NCI-H1417 (cell line): Measurements from ENCODE around the gene WDR83.
"Not testable (repeated sequence)": the region's sequence is repeated elsewhere in the genome, so short reads cannot be mapped to it uniquely, and the experiment has no call there.

Experiments
- DNase-seq, 3 experiments: peaks; one replicate each; lab custom pipeline; 2025; lab: John Stamatoyannopoulos, UW

The WDR83 gene

DNA sequence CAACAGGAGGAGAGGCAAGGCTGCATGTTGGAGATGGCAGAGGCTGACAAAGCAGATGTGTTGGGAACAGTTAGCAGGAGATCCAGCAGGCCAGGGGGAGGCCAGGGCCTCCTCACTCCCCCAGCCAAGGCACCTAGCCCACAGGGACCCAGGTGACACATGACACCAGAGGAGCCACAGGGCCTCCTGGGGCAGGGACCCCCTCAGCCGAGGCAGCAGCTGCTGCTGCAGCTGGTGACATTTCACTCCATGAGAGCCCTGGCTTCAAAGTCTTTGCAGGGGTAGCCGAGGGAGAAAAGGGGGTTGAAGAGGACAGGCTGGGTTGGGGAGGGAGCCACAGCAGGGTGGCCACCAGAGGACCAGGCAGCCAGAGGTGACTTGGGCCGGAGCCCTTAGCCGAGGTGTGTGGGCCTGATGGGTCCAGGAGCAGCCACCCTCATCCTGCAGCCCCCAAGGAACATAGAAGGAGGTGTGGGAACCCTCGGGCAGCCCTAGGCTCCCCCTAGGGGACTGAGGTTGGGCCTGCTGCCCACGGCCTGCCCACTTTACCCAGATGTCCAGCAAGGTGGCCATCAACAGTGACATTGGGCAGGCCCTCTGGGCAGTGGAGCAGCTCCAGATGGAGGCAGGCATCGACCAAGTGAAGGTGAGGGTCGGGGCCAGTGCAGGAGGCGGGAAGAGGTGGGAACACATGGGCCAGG lies 21.0 kb downstream of the WDR83 start, which contains the start of gene GNG14:
Gene GNG14, plus strand, starts transcription at position 503 of the 701 bp plus-strand sequence. Its CDS starts 51 bp downstream, at position 554.
- no peak for DNase-seq

DNA sequence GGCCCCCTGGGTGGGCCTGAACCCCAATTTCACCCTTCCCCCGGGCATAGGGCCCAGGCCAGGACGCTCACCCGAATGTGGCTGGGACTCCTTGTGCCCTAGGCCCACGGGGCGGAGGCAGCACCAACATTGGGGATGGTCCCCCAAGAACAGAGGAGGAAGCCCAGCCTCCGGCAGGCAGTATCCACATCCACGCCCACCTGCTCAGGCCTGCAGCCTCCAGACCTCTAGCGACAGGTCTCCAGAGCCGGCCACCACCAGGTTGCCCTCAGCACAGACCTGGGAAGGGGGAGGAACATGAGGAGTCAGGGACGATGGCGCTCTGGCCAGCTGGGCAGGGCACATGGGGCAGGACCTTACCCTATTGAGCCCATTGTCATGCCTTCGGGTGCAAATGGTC lies 22.4 kb downstream of the WDR83 start:
- no peak for DNase-seq

DNA sequence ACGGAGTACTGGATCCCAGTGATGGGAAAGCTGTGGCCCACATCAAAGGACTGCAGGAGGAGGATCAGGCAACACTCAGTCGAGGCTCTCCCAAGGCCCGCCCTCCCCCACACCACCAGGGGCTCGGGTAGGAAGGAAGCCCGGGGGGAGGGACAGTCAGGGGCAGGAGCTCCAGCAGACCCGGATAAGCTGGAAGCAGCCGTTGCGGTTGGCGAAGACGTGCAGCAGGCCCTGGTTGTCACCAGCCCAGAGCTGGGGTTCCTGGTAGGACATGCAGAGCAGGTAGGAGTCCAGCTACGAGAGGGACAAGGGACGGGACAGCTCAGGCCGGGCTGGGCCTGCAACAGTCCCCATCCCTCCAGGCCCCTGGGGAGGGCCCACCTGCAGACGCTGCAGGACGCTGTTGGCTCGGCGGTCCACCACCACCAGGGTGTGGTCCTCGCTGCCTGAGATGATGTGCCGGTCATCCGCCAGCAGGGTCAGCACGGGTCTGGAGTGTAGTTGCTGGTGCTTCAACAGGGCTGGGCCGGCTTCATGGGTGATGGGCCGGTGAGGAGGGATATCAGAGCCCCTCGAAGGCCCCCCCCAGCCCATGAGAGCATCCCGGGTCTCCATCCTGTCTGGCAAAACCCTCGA lies 23.1 kb downstream of the WDR83 start:
- no peak for DNase-seq

- no peak for DNase-seq
Measured at GRCh38 chr19:12692960-12693359, 26.4 kb downstream of the WDR83 start.

- no peak for DNase-seq
Measured at GRCh38 chr19:12694641-12695040, 28.0 kb downstream of the WDR83 start.

GRCh38 chr19:12695096-12695495 lies 28.5 kb downstream of the WDR83 start:
- DNase-seq = no peak

DNA sequence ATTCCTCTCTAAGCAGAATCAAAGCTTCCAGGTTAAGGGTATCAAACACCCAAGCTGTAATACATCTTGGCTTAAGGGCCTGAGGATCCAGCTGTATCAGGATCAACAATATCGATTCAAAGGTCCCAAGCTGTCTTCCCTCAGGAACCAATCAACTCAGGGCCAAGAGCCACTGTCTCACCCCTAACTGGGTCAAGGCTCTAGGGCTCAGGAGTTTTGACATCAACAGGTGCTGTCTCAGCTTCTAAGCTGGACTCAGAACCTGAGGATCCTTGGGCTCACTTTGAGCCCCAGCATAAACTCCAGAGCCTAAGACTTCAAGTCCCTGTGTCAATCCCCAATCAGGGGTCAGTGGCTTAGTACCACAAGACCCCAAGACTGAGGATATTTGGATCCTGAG lies 28.9 kb downstream of the WDR83 start:
- DNase-seq = no peak

- no peak for DNase-seq
Measured at GRCh38 chr19:12695997-12696365, 29.4 kb downstream of the WDR83 start.

DNA sequence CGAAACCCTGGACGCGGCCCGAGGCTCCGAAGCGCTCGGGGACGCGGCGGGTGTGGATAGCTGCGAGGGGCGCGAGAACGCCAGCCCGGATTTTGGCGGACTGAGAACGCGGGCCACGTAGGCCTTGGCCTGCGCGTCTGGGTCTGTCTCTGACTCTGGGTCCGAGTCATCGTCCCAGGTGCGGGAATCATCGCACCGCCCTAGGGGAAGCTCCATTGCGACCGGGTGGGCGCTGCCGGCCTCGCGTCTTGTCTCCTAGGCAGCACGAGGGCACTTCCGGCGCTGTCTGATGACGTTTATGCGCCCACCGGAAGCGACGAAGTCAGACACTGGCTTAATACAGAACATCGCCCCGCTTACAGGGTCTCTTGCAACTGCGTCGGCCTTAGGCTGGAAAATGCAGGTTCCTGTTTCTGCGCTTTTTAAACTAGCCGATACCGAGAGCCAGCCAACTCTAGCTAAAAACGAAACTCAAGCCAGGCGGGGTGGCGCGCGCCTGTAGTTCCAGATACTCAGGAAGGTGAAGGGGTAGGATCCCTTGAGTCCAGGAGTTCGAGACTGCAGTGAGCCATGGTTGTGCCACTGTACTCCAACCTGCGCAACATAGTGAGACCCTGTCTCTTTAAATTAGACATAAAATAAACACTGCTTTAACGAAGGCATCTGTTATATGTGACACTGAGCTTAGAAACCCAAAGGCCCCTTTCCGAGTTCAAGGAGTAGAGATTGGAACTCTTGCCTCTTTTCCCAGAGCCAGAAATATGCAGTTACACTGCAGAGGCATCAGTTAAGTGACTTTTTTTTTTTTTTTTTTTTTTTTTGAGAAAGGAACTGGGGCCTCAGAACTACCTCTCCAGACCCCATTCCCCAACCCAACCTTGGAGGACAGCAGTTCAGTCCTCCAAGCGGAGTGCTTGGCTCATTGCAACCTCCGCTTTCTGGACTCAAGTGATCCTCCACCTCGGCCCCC lies 30.0 kb downstream of the WDR83 start, which contains the start of gene FBXW9:
Gene FBXW9, minus strand, starts transcription at position 266 of the 970 bp plus-strand sequence. Its CDS starts 50 bp downstream, at position 216.
- DNase-seq = peak; percentile 93 to 98 (median 95)

GRCh38 chr19:12697425-12697824 lies 30.8 kb downstream of the WDR83 start:
- not testable (repeated sequence) for DNase-seq

DNA sequence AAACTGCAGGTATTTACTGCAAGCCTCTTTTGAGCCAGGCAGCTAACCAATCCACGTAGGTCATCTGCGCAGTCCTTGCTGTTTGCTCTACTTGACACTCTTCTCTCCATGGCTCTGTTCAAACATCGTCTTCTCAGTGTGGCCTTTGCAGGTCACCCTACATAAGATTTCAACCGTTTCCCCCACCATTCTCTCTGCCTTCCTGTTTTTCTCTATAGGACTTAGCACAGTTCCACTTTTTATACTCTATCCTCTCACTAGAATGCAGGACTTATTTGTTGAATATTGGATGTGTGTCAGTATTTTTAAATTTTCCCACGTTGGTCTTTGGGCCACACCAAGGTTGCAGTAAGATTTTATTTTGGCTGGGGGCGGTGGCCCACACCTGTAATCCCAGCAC lies 31.5 kb downstream of the WDR83 start:
- DNase-seq = no peak

- no peak for DNase-seq
Measured at GRCh38 chr19:12701596-12702282, 35.1 kb downstream of the WDR83 start.

DNA sequence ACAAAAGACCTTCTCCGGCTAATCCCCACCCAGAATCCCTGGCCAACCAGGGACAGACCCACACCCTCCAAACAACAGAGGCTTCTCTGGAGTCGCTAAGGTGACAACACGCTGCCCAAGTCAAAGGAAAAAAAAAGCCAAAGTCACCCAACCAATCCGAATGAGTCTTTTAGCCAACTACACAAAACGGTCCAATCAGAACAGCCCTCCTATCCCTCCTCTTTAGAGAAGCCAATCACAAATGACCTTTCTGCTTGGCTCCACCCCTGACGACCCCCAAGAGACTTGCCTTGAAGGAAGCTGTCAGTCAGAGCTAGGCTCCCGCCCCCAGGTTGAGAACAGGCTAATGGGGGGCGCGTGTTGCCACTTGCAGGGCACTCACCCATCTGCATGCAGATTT lies 36.4 kb downstream of the WDR83 start:
- peak; percentile 5 to 74 (median 37) for DNase-seq

DNA sequence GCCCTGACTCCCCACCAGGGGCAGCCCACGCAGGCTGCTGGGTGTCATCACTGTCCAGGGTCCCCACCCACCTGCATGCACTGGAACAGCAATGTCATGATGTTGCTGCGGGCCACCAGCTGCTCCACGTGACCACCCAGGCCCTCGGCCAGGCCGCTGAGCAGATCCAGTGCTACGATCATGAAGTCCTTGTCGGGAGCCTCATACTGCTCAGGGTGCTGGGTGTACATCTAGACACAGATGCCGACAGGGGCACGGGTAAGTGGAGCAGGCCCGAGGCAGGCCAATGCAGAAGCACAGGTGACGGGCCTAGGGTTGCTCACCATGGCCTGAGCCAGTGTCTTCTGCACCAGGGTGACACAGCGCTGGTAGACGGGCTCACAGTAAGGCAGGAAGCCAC lies 38.6 kb downstream of the WDR83 start:
- DNase-seq = no peak

GRCh38 chr19:12705654-12706331 lies 39.2 kb downstream of the WDR83 start:
- DNase-seq = no peak

- DNase-seq = no peak
Measured at GRCh38 chr19:12706332-12706718, 39.7 kb downstream of the WDR83 start.

DNA sequence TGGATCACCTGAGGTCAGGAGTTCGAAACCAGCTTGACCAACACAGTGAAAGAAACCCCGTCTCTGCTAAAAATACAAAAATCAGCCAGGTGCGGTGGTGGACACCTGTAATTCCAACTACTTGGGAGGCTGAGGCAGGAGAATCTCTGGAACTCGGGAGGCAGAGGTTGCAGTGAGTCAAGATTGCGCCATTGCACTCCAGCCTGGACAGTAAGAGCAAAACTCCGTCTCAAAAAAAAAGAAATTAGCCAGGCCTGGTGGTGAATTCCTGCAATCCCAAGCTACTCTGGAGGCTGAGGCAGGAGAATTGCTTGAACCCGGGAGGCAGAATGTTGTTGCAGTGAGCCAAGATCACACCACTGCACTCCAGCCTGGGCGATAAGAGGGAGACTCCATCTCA lies 42.0 kb downstream of the WDR83 start:
- no peak for DNase-seq

- no peak for DNase-seq
Measured at GRCh38 chr19:12711187-12711586, 44.6 kb downstream of the WDR83 start.

- DNase-seq = not testable (repeated sequence)
Measured at GRCh38 chr19:12712077-12712476, 45.5 kb downstream of the WDR83 start.

GRCh38 chr19:12713304-12713703 lies 46.7 kb downstream of the WDR83 start:
- DNase-seq = not testable (repeated sequence)

- DNase-seq = no peak
Measured at GRCh38 chr19:12715102-12715501, 48.5 kb downstream of the WDR83 start.
